Erythroblast (primary cell): ENCODE results near the gene ANXA4.

Experiments used
- GATA1 ChIP-seq: IDR thresholded peaks from 2 replicates; pipeline ENCODE4 v1.6.1; 2011; ENCODE audit warnings: low read depth, mild to moderate bottlenecking, control low read depth, low read length, moderate library complexity
- POLR2A ChIP-seq: IDR thresholded peaks from 2 replicates; pipeline ENCODE4 v1.6.1; 2011; ENCODE audit warnings: mild to moderate bottlenecking, low read length

- no peak for TF ChIP-seq GATA1
- peak; percentile 92 for TF ChIP-seq POLR2A
Measured at GRCh38 chr2:69829256-69830044, 87.5 kb downstream of the ANXA4 start, which contains the start of gene GMCL1.
